HG02798 (cell line): ENCODE data around the gene DEFB113.
A peak's percentile ranks its signal among the peaks of the same experiment; 100 is the strongest.
"Not testable (repeated sequence)": the region's sequence is repeated elsewhere in the genome, so short reads cannot be mapped to it uniquely, and the experiment has no call there.

Source experiments
- ATAC-seq: cut with Tn5 transposase; IDR thresholded peaks from one replicate; pipeline ENCODE4 v1.9.1; 2021; ENCODE audit warnings: mild to moderate bottlenecking; ENCODE audit not compliant: unreplicated experiment, poor library complexity

Gene DEFB113

GRCh38 chr6:49969605-49970004 is at the start of gene DEFB113:
DEFB113 (minus strand) TSS chr6:49969625; CDS start chr6:49969625, 0 bp downstream.
- ATAC-seq = no peak

- no peak for ATAC-seq
Observed at GRCh38 chr6:50007819-50008218, 38.4 kb upstream of the DEFB113 start.

- ATAC-seq = no peak
Observed at GRCh38 chr6:50003139-50003538, 33.7 kb upstream of the DEFB113 start.

- no peak for ATAC-seq
Observed at GRCh38 chr6:49995278-49995677, 25.9 kb upstream of the DEFB113 start.

- no peak for ATAC-seq
Observed at GRCh38 chr6:49988900-49989299, 19.5 kb upstream of the DEFB113 start.

GRCh38 chr6:49987749-49988148 is 18.3 kb upstream of the DEFB113 start:
- ATAC-seq = no peak

- ATAC-seq = no peak
Observed at GRCh38 chr6:49986551-49986950, 17.1 kb upstream of the DEFB113 start.

- no peak for ATAC-seq
Observed at GRCh38 chr6:49982046-49982445, 12.6 kb upstream of the DEFB113 start.

- peak; percentile 33 for ATAC-seq
Observed at GRCh38 chr6:49980898-49981297, 11.5 kb upstream of the DEFB113 start.

- peak; percentile 49 for ATAC-seq
Observed at GRCh38 chr6:49979584-49979983, 10.2 kb upstream of the DEFB113 start.

- ATAC-seq = peak; percentile 56
Observed at GRCh38 chr6:49978332-49979226, 9.2 kb upstream of the DEFB113 start.

GRCh38 chr6:49966823-49967222 is 2.6 kb downstream of the DEFB113 start:
- ATAC-seq = no peak

GRCh38 chr6:49966334-49966733 is 3.1 kb downstream of the DEFB113 start:
- ATAC-seq = no peak

GRCh38 chr6:49964064-49964463 is 5.4 kb downstream of the DEFB113 start, which contains the start of gene DEFB114:
DEFB114 (minus strand) TSS chr6:49964164; CDS start chr6:49964105, 59 bp downstream.
- no peak for ATAC-seq

GRCh38 chr6:49958180-49958579 is 11.2 kb downstream of the DEFB113 start:
- no peak for ATAC-seq

- ATAC-seq = no peak
Observed at GRCh38 chr6:49955847-49956246, 13.6 kb downstream of the DEFB113 start.

GRCh38 chr6:49951926-49952325 is 17.5 kb downstream of the DEFB113 start:
- ATAC-seq = no peak

- ATAC-seq = no peak
Observed at GRCh38 chr6:49950415-49950751, 19.0 kb downstream of the DEFB113 start.

- ATAC-seq = no peak
Observed at GRCh38 chr6:49949062-49949461, 20.4 kb downstream of the DEFB113 start.

- no peak for ATAC-seq
Observed at GRCh38 chr6:49946835-49947234, 22.6 kb downstream of the DEFB113 start.

- ATAC-seq = not testable (repeated sequence)
Observed at GRCh38 chr6:49944068-49944467, 25.4 kb downstream of the DEFB113 start.

- ATAC-seq = no peak
Observed at GRCh38 chr6:49939993-49940498, 29.4 kb downstream of the DEFB113 start.
